Measurements from ENCODE around the gene RMDN2.
"Not testable (repeated sequence)": the region's sequence is repeated elsewhere in the genome, so short reads cannot be mapped to it uniquely, and the experiment has no call there.

Gene RMDN2

DNA sequence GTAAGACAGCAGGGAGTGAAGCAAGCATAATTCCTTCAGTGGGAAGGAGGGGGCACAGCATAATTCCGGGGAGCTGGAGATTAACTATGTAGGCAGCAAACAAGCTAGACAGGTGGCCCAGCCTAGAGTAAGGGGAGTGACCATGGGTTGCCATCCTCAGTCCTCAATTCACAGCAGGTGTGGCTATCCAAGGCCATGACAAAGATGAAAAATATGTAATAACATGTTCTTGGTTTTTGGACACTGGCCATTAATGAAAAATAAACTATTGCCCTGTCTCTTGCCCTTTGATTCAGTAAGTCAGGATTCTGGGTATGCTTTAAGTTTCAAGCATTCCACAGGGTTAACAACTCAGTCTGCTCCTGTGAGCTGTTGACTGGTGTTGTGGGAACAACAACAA lies 85.9 kb downstream of the RMDN2 start:
- TF ChIP-seq MYC (IDR thresholded peaks at IDR 0.05; ENCODE audit: low read depth, low read length), result no peak
- TF ChIP-seq POLR2A (IDR thresholded peaks at IDR 0.05; ENCODE audit: extremely low read depth, insufficient read length), result no peak
- TF ChIP-seq, protein P1, sequence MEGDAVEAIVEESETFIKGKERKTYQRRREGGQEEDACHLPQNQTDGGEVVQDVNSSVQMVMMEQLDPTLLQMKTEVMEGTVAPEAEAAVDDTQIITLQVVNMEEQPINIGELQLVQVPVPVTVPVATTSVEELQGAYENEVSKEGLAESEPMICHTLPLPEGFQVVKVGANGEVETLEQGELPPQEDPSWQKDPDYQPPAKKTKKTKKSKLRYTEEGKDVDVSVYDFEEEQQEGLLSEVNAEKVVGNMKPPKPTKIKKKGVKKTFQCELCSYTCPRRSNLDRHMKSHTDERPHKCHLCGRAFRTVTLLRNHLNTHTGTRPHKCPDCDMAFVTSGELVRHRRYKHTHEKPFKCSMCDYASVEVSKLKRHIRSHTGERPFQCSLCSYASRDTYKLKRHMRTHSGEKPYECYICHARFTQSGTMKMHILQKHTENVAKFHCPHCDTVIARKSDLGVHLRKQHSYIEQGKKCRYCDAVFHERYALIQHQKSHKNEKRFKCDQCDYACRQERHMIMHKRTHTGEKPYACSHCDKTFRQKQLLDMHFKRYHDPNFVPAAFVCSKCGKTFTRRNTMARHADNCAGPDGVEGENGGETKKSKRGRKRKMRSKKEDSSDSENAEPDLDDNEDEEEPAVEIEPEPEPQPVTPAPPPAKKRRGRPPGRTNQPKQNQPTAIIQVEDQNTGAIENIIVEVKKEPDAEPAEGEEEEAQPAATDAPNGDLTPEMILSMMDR (IDR thresholded peaks at IDR 0.05; ENCODE audit: low read depth, low read length), result no peak
- TF ChIP-seq, protein P2, sequence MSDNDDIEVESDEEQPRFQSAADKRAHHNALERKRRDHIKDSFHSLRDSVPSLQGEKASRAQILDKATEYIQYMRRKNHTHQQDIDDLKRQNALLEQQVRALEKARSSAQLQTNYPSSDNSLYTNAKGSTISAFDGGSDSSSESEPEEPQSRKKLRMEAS (IDR thresholded peaks at IDR 0.05; ENCODE audit: low read depth, low read length), result no peak
- no peak overlapping the region for H3K4me3 ChIP-seq (ENCODE audit: low read depth, low read length)
- DNase-seq (ENCODE audit: low read depth), result no peak

DNA sequence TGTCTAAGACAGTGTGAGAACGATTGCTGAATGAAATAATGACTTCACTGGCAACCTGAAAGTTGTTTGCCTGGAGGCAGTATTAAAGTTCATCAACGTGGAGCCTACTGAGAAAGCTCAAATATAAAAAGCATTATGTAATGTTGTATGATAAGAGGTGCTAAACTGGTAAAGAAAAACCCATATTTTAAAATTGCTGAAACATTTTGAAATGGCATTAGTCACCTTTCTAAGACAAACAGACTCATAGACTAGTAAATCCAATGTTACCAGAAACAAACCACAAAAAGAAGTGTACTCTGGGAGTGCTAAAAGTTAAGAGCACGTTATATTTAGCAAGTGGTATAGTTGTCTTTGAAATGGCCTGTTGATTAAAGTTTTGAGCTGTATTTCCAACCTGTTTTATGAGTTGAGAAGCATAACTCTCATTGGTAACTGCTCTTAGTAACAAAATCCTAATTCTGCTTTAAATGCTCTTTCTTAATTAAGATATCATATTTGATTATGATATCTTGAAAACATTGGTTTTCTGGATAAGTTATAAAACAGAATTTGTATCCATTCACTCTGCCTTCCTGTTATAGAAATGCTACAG lies 88.2 kb downstream of the RMDN2 start:
- TF ChIP-seq MYC (IDR thresholded peaks at IDR 0.05; ENCODE audit: low read depth, low read length), result no peak
- DNase-seq (ENCODE audit: low read depth), result peak; percentile 19

DNA sequence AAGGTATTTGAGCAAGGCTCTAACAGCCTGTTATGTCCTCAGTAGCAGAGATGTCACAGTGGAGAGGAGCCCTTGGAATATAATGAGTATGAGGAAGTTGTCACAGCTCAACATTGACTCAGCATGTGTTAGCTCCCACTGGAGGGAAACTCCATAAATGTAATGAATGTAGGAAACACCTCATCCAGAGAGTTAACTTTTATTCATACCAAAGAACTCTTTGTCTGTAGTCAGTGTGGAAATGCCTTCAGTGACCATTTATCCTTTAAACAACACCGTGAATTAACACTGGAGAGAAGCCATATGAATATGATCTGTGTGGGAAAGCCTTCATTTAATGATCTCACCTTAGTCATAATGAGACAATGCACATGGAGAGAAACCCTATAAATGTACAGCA lies 91.1 kb downstream of the RMDN2 start:
- TF ChIP-seq, protein P2 (IDR thresholded peaks at IDR 0.05; ENCODE audit: low read depth, low read length), result no peak
- TF ChIP-seq, protein P1 (IDR thresholded peaks at IDR 0.05; ENCODE audit: low read depth, low read length), result no peak
- no peak for TF ChIP-seq POLR2A (IDR thresholded peaks at IDR 0.05; ENCODE audit: extremely low read depth, insufficient read length)
- TF ChIP-seq MYC (IDR thresholded peaks at IDR 0.05; ENCODE audit: low read depth, low read length), result no peak
- DNase-seq (ENCODE audit: low read depth), result peak; percentile 51
- H3K4me3 ChIP-seq (ENCODE audit: low read depth, low read length), result no peak overlapping the region

More for the DNA sequence above, 88.2 kb downstream of the RMDN2 start:
- H3K4me3 ChIP-seq (ENCODE audit: low read depth, low read length), result no peak overlapping the region

DNA sequence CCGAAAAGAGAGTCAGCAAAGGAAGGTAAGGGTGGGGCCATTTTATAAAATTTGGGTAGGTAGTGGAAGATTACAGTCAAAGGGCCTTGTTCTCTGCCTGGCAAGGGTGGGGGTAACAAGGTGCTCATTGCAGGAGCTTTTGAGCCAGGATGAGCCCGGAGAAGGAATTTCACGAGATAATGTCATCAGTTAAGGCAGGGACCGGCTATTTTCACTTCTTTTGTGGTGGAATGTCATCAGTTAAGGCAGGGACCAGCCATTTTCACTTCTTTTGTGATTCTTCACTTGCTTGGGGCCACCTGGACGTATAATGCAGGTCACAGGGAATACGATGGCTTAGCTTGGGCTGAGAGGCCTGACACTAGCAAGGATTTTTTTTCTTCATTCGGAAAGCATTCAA lies 92.7 kb downstream of the RMDN2 start:
- no peak for TF ChIP-seq MYC (IDR thresholded peaks at IDR 0.05; ENCODE audit: low read depth, low read length)
- TF ChIP-seq POLR2A (IDR thresholded peaks at IDR 0.05; ENCODE audit: extremely low read depth, insufficient read length), result no peak
- TF ChIP-seq, protein P2 (IDR thresholded peaks at IDR 0.05; ENCODE audit: low read depth, low read length), result no peak
- TF ChIP-seq, protein P1 (IDR thresholded peaks at IDR 0.05; ENCODE audit: low read depth, low read length), result no peak
- no peak overlapping the region for H3K4me3 ChIP-seq (ENCODE audit: low read depth, low read length)
- DNase-seq (ENCODE audit: low read depth), result no peak

DNA sequence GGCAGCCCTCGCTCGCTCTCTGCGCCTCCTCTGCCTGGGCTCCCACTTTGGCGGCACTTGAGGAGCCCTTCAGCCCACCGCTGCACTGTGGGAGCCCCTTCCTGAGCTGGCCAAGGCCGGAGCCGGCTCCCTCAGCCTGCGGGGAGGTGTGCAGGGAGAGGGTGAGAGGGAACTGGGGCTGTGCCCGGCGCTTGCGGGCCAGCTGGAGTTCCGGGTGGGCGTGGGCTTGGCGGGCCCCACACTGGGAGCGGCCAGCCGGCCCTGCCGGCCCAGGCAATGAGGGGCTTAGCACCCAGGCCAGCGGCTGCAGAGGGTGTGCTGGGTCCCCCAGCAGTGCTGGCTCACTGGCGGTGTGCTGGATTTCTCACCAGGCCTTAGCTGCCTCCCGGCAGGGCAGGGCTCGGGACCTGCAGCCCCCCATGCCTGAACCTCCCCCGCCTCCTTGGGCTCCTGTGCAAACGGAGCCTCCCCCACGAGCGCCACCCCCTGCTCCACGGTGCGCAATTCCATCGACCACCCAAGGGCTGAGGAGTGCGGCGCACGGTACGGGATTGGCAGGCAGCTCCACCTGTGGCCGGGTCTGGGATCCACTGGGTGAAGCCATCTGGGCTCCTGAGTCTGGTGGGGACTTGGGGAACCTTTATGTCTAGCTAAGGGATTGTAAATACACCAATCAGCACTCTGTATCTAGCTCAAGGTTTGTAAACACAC lies 95.4 kb downstream of the RMDN2 start:
- DNase-seq (ENCODE audit: low read depth); H3K4me3 ChIP-seq (ENCODE audit: low read depth, low read length): not testable (repeated sequence)

DNA sequence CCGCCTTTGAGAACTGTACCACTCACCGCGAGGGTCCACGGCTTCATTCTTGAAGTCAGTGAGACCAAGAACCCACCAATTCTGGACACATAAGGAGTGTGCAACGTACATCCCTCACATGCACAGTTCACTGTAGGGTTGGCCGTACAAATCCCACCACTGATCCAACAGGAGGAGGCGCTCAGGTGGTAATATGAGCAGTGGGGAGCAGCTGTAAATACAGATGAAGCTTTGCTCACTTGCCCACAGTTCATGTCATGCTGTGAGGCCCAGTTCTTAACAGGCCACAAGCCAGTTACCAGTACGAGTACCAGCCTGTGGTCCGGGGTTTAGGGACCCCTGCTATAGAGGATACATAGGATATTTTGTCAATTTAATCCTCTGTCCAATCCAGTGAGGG lies 96.5 kb downstream of the RMDN2 start:
- TF ChIP-seq POLR2A (IDR thresholded peaks at IDR 0.05; ENCODE audit: extremely low read depth, insufficient read length) (no peak), MYC (IDR thresholded peaks at IDR 0.05; ENCODE audit: low read depth, low read length) (no peak)
- TF ChIP-seq, protein P1 (IDR thresholded peaks at IDR 0.05; ENCODE audit: low read depth, low read length), result no peak
- TF ChIP-seq, protein P2 (IDR thresholded peaks at IDR 0.05; ENCODE audit: low read depth, low read length), result no peak
- no peak for DNase-seq (ENCODE audit: low read depth)
- no peak overlapping the region for H3K4me3 ChIP-seq (ENCODE audit: low read depth, low read length)

DNA sequence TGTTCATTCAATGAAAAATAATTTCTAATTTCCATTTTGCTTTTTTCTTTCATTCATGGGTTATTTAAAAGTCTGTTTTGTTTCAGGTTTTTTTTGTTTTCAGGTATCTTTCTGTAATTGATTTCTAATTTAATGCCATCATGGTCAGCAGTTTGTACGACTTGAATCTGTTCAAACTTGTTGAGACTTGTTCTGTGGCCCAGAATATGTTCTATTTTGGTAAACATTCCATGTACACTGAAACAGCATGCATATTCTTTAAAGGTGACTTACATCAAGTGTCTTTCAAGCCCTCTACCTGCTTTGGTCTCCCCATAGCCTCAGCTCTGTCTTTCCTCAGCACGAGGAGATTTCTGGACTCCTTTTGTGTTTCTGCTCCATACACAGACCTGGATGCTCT lies 101.8 kb downstream of the RMDN2 start:
- DNase-seq (ENCODE audit: low read depth), result no peak
- no peak overlapping the region for H3K4me3 ChIP-seq (ENCODE audit: low read depth, low read length)
- TF ChIP-seq MYC (IDR thresholded peaks at IDR 0.05; ENCODE audit: low read depth, low read length) (no peak), POLR2A (IDR thresholded peaks at IDR 0.05; ENCODE audit: extremely low read depth, insufficient read length) (no peak)
- TF ChIP-seq, protein P2 (IDR thresholded peaks at IDR 0.05; ENCODE audit: low read depth, low read length), result no peak
- TF ChIP-seq, protein P1 (IDR thresholded peaks at IDR 0.05; ENCODE audit: low read depth, low read length), result no peak

Measured in NB4 (cell line).